A549 treated with AZD2906 at 1 μM for 4 hours (cell line): ENCODE measurements around the gene IQCB1. TPM values are rescaled to one million over a fixed set of nuclear protein-coding genes. Genes with fewer than 3 reads are reported as not detected.

ENCODE experiments used
- total RNA-seq: library from RNA; stranded (reverse); fragments of 200-300 nt; extraction: Qiagen RNA extraction; gene quantifications from 5 replicates; pipeline ENCODE4 v1.2.3, GENCODE V29; 2022

Gene IQCB1, protein sequence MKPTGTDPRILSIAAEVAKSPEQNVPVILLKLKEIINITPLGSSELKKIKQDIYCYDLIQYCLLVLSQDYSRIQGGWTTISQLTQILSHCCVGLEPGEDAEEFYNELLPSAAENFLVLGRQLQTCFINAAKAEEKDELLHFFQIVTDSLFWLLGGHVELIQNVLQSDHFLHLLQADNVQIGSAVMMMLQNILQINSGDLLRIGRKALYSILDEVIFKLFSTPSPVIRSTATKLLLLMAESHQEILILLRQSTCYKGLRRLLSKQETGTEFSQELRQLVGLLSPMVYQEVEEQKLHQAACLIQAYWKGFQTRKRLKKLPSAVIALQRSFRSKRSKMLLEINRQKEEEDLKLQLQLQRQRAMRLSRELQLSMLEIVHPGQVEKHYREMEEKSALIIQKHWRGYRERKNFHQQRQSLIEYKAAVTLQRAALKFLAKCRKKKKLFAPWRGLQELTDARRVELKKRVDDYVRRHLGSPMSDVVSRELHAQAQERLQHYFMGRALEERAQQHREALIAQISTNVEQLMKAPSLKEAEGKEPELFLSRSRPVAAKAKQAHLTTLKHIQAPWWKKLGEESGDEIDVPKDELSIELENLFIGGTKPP
- 8.4 to 10.6 TPM (median 10.2 TPM) in 5 replicates for total RNA-seq

DNA sequence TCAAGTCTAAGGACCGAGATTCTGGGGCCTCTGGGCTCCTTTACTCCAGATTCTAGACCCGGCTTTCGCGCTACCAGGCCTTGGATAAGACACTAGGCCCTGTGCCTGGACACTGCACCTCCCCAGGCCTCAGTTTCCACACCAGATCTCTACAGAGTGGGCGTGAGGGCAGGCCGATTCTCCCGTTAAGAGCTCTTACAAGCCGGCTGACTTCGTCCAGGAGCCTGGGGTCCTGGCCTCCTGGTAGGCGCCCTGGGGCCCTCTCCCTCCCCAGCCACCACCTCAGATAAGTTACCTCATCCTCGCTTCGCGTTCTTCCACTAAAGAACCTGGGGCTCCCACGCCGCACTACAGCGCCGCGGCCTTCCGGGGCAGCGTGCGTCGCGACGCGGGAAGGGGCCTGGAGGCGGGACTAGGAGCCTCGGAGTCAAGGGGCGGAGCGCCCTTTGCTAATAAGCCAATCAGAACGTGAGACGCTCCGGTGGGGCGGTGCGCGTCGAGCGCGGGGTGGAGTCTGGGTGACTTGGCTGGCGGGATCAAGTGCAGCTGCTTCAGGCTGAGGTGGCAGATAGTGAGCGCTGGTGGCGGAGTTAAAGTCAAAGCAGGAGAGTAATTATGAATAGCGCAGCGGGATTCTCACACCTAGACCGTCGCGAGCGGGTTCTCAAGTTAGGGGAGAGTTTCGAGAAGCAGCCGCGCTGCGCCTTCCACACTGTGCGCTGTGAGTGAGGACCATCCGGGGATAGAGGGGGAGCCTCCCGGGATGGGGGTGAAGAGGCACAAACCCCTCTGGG, at the start of gene IQCB1, which contains the start of gene EAF2:
Gene IQCB1 (minus strand): TSS at position 390 of the 794 bp plus-strand sequence. CDS start 6,100 bp downstream, outside the sequence.
Gene EAF2 (plus strand): TSS at position 539 of the 794 bp plus-strand sequence. CDS start 77 bp downstream, at position 616.

DNA sequence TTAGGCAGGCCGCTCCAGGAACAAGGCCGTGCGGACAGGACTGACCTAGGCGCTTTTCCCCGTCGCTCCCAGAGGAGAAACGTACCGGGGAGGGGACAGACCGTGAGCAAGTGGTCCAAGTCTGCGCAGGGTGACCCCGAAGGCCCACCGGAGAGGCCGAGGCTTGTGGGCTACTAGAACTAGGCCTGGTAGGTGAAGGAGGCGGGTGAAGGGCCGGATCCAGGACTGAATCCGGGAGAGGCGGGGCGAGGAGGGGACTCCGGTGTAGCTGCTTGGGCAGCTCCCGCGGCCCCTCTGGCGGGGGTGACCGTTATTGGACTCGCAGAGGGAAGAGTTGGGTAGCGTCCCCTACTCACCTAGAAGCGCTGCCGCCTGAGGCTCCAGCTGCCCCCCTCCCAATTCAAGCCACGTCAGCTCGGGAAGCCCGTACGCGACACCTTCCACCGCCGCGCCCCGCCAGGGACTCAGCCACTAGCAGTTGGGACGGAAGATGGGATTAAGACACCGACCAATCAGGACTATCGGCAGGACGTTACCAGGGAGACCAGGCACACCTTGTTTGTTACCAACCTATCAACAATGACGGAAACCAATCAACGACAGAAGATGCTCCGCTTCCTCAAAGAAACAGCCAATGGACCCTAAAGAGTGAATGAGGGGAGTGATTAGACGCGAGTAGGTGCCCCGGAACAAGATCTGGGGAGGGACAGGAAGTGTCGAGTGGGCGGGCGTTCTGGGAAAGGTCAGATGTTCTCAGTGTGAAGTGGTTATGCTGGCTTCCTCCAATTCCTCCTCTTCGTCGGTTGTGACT, 85.4 kb downstream of the IQCB1 start, which contains the start of gene GOLGB1:
Gene GOLGB1 (minus strand): TSS at position 466 of the 811 bp plus-strand sequence. CDS start 18,770 bp downstream, outside the sequence.

Other genes with a start within 250 kb of the IQCB1 start
- gene FBXO40, start 241.7 kb downstream of the IQCB1 start, total RNA-seq: not detected in 5 replicates
- gene HCLS1, start 174.2 kb downstream of the IQCB1 start, total RNA-seq: 0.08 to 0.18 TPM (median 0.15 TPM) in 5 replicates
- gene GOLGB1, start 85.3 kb downstream of the IQCB1 start, total RNA-seq: 14.1 to 18.2 TPM (median 14.6 TPM) in 5 replicates
- 1.7 to 2.2 TPM (median 1.7 TPM) in 5 replicates for gene EAF2, start 149 bp upstream of the IQCB1 start, total RNA-seq
- 0.12 to 0.17 TPM (median 0.13 TPM) in 5 replicates for gene SLC15A2, start 59.3 kb upstream of the IQCB1 start, total RNA-seq
- gene ILDR1, start 187.2 kb upstream of the IQCB1 start, total RNA-seq: not detected in 5 replicates
- 0.07 TPM in 1 of 5 replicates, not detected in the others for gene CD86, start 220.3 kb upstream of the IQCB1 start, total RNA-seq